A673 (cell line): ENCODE measurements around the gene CDCA4. TPM values are rescaled to one million over a fixed set of nuclear protein-coding genes. Genes with fewer than 3 reads are reported as not detected.

ENCODE experiments used
- BruUV-seq: library from RNA; stranded (reverse); fragments of 400-500 nt; replicated peaks from 2 replicates; lab custom pipeline; 2021; lab: Mats Ljungman, UMichigan
- CTCF ChIA-PET: fragments of 300-600 bp; sonication (Branson Sonifier 250); formaldehyde crosslinking; loops from one replicate; lab custom pipeline; 2022; ENCODE audit warnings: antibody characterized with exemption; lab: Charles Lee
- POLR2A ChIA-PET: fragments of 300-600 bp; sonication (Branson Sonifier 250); formaldehyde crosslinking; loops from one replicate; lab custom pipeline; 2022; ENCODE audit warnings: antibody characterized with exemption; ENCODE audit not compliant: low non-redundant PET; lab: Charles Lee
- DNase-seq: peaks from one replicate; pipeline ENCODE4 v3.0.0-alpha.2; 2015; ENCODE audit warnings: low spot score
- H3K27ac ChIP-seq: fragments of 200-600 bp; sonication (generic); 2 replicates; pipeline ENCODE4 v1.5.1; 2016; ENCODE audit warnings: mixed run types, low read depth, mild to moderate bottlenecking, mixed read lengths, antibody characterized with exemption, low read length; ENCODE audit not compliant: poor library complexity, severe bottlenecking
- H3K27me3 ChIP-seq: fragments of 200-600 bp; sonication (generic); replicated peaks from 2 replicates; pipeline ENCODE4 v1.6.1; 2017; ENCODE audit warnings: mixed run types, low read depth, mild to moderate bottlenecking, mixed read lengths, antibody characterized with exemption, low read length; ENCODE audit not compliant: insufficient read depth, poor library complexity
- H3K36me3 ChIP-seq: fragments of 200-600 bp; sonication (generic); 2 replicates; pipeline ENCODE4 v1.6.1; 2016; ENCODE audit warnings: mixed run types, mild to moderate bottlenecking, mixed read lengths, antibody characterized with exemption, low read length; ENCODE audit not compliant: insufficient read depth, poor library complexity, severe bottlenecking
- H3K4me1 ChIP-seq: fragments of 200-600 bp; sonication (generic); 2 replicates; pipeline ENCODE4 v1.6.1; 2017; ENCODE audit warnings: mixed run types, mild to moderate bottlenecking, mixed read lengths, antibody characterized with exemption, low read length; ENCODE audit not compliant: insufficient read depth, poor library complexity, severe bottlenecking
- H3K4me3 ChIP-seq: fragments of 200-600 bp; sonication (generic); 2 replicates; pipeline ENCODE4 v1.5.1; 2016; ENCODE audit warnings: low read depth, mixed run types, mild to moderate bottlenecking, mixed read lengths, low read length; ENCODE audit not compliant: poor library complexity, severe bottlenecking
- H3K9me3 ChIP-seq: fragments of 200-600 bp; sonication (generic); 2 replicates; pipeline ENCODE4 v1.6.1; 2016; ENCODE audit warnings: mixed run types, low read depth, mild to moderate bottlenecking, mixed read lengths, antibody characterized with exemption, low read length; ENCODE audit not compliant: poor library complexity, severe bottlenecking
- CTCF ChIP-seq: fragments of 300-800, 200-600 bp; sonication (generic); conservative IDR thresholded peaks from 2 replicates; pipeline ENCODE4 v1.5.1; 2017; ENCODE audit warnings: low read depth, mild to moderate bottlenecking, antibody characterized with exemption, low read length, moderate library complexity, mixed read lengths
- EZH2 ChIP-seq: fragments of 200-600 bp; sonication (generic); IDR thresholded peaks from 2 replicates; pipeline ENCODE4 v1.6.1; 2017; ENCODE audit warnings: borderline replicate concordance, low read depth, mild to moderate bottlenecking, mixed read lengths, antibody characterized with exemption, low read length; ENCODE audit not compliant: poor library complexity, severe bottlenecking
- intact Hi-C: fragments of 100-400 bp; cut with micrococcal nuclease; formaldehyde crosslinking; loops from one replicate; pipeline ENCODE4 v1.10.0; 2022; ENCODE audit not compliant: unreplicated experiment
- total RNA-seq: library from RNA; stranded (reverse); gene quantifications from 2 replicates; pipeline ENCODE4 v1.2.3, GENCODE V29; 2021

The CDCA4 gene
- total RNA-seq, 1 experiment from 2014 or later = 49.7 TPM

GRCh38 chr14:105066240-105067071 is 45.6 kb upstream of the CDCA4 start:
- no TSS peak for BruUV-seq
- no peak for DNase-seq
- no peak for TF ChIP-seq CTCF
- TF ChIP-seq EZH2 = no peak
- no peaks in the 10 kb centered on the region for H3K4me1 ChIP-seq
- H3K27ac ChIP-seq = no peak overlapping the region
- intact Hi-C loops = no loop called here
- no peaks in the 10 kb centered on the region for H3K36me3 ChIP-seq
- no peak overlapping the region for H3K4me3 ChIP-seq
- H3K27me3 ChIP-seq = no peaks in the 10 kb centered on the region
- CTCF ChIA-PET = no interaction called here
- no peaks in the 10 kb centered on the region for H3K9me3 ChIP-seq
- POLR2A ChIA-PET = no interaction called here

GRCh38 chr14:105065280-105066228 is 44.7 kb upstream of the CDCA4 start, which contains the start of gene GPR132:
Gene GPR132 (minus strand): TSS chr14:105065430. CDS start chr14:105055420, 10,010 bp downstream.
- Histone ChIP-seq H3K36me3 (no peaks in the 10 kb centered on the region), H3K4me3 (no peak within 1 kb of the TSS), H3K4me1 (no peaks in the 10 kb centered on the region), H3K27ac (no peak within 1 kb of the TSS), H3K9me3 (no peaks in the 10 kb centered on the region), H3K27me3 (no peaks in the 10 kb centered on the region)
- TF ChIP-seq EZH2 = no peak
- TF ChIP-seq CTCF = no peak
- BruUV-seq = no TSS peak
- intact Hi-C loops = no loop called here
- CTCF ChIA-PET = no interaction called here
- DNase-seq = no peak
- POLR2A ChIA-PET = no interaction called here

- intact Hi-C loops = no loop called here
- BruUV-seq = no TSS peak
- DNase-seq = no peak
Measured at GRCh38 chr14:105064721-105065143, 43.8 kb upstream of the CDCA4 start.

More at GRCh38 chr14:105064721-105065143, 43.8 kb upstream of the CDCA4 start:
- TF ChIP-seq EZH2 = no peak
- TF ChIP-seq CTCF = no peak
- no peaks in the 10 kb centered on the region for H3K9me3 ChIP-seq
- no peak overlapping the region for H3K4me3 ChIP-seq
- no peaks in the 10 kb centered on the region for H3K27me3 ChIP-seq
- CTCF ChIA-PET = no interaction called here
- POLR2A ChIA-PET = no interaction called here
- no peaks in the 10 kb centered on the region for H3K36me3 ChIP-seq
- H3K27ac ChIP-seq = no peak overlapping the region
- no peaks in the 10 kb centered on the region for H3K4me1 ChIP-seq
